ENCODE data around the gene CPVL.
"Not testable (repeated sequence)": the region's sequence is repeated elsewhere in the genome, so short reads cannot be mapped to it uniquely, and the experiment has no call there.

CPVL gene

DNA sequence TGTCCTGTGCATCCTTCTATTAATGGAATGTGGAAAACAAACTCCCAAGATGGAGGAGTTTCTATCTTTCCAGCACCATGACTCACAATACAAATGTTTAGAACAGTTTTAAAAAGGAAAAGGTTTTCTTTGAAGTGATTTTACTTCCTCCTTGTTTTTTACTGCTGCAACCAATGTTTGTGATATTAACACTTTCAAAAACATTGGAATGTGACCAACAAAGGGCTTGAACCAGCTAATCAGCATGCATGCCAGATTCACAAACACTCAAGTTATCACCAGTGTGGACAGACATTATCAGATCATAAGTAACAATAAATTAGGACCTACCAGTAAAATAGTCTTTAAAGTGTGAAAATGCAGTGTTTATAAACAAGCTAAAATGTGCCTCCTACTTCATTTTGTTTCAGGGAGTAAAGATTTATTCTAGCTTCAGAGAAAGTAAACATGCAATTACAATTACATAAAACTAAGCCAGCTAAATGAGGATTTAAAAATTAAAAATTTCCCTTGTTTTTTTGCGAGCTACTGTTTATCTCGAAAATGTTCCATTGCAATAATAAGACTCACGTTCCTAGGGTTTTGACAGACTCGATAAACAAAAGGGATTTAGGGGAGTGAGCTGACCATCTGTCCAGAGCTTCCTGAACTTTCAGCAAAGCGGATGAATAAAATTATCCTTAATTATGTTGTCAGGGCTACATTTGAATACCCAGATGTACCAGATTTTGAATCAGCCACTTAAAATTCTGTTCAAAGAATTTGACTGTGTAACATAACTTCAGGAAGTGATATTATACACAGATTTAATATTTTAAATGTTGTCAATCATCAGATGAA lies 29.8 kb downstream of the CPVL start:
- no peak for DNase-seq

DNA sequence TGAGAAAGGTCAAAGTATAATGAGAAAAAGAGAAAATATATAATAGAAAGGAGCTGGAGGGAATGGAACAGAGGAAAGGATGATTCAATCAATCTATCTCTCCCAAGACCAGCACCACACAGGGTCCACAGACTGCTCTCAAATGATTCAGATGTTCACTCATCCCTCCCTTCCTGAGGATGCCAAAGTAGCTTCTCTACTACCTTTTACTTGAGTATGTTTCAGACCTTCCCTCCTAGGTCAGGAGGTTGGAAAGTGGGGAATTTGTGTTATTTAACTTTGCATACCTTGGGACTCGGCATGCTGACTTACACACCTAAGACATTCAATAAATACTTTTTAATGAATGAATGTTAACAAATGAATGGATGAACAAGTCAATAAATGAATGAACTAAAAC lies 30.6 kb downstream of the CPVL start:
- DNase-seq: no peak

GRCh38 chr7:29115130-29115687 lies 31.1 kb downstream of the CPVL start:
- no peak for DNase-seq

DNA sequence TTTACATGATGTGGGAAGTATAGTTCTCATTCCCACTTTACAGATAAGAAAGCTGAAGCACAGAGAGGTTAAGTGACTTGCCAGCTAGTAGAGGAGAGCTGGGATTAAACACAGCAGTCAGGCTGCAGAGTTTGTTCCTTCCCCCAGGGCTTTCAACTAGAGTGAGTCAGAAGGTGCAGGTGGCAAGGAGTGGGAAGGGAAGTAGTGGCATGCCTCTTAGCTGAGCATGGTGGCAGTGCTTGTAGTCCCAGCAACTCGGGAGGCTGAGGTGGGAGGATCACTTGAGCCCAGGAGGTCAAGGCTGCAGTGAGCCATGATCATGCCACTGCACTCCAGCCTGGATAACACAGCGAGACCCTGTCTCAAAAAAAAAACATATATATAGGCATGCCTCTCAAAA lies 32.1 kb downstream of the CPVL start:
- not testable (repeated sequence) for DNase-seq

DNA sequence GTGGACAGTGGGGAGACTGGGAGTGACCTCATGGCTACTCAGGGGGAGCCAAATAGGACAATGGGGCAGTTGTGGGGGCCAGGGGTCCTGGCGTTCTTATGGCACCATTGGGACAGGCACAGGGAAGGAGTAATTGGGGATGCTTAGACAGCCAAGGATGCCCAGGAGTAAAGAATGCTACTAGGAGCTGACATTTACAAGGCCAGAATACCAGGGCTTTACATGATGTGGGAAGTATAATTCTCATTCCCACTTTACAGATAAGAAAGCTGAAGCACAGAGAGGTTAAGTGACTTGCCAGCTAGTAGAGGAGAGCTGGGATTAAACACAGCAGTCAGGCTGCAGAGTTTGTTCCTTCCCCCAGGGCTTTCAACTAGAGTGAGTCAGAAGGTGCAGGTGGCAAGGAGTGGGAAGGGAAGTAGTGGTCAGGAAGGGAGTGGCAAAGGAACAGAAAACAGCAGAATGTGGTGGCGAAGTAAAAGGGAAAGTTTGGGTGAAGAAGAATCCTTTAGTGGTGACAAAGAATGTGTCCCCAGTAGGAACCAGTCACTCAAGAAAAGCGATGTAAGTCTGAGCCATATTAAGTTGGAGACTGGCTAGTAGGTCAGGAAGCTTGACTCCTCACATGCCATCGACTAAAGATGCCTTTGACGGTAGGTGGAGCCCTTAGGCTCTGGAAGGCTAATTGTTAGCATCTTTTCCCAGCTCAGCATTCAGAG lies 32.8 kb downstream of the CPVL start:
- DNase-seq: no peak

DNA sequence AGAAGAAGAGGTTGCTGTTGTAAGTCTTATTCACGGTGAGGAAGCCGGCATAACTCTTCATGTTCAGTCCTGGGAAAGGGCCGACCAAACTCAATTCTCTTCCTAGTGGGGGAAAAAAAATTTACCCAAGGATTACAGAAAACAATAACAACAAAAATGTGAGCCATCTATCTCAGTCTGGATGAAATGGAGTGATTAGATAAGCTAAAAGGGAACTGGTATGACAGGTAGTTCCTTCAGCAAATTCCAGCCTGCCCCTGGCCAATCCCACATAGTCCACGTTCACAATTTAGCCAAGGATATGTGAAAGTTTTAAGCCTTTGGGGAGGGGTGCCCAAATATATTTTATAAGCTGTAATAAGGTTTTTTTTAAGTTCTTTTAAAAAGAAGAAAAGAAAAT lies 33.6 kb downstream of the CPVL start:
- DNase-seq: no peak

DNA sequence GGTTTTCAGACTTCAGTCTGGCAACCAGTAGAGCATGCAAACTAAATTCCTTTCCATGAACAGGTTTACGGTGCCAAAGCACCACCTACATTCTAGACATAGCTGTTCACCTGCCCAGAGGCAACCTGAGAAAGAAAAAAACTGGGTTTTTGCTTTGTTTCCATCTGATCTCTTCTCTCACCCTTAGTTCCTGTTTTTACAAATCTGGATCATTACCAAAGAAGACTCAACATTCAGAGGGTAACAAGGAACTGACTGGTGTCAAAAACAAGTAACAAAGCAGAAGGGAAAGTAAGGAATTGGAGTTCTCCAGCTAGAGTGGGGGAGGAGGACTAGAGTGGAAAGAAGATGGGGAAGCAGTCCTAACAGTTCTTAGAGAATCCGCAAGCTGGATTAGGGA lies 36.4 kb downstream of the CPVL start:
- no peak for DNase-seq

- no peak for DNase-seq
Measured at GRCh38 chr7:29109358-29109757, 37.0 kb downstream of the CPVL start.

GRCh38 chr7:29107056-29107455 lies 39.3 kb downstream of the CPVL start:
- DNase-seq: no peak

DNA sequence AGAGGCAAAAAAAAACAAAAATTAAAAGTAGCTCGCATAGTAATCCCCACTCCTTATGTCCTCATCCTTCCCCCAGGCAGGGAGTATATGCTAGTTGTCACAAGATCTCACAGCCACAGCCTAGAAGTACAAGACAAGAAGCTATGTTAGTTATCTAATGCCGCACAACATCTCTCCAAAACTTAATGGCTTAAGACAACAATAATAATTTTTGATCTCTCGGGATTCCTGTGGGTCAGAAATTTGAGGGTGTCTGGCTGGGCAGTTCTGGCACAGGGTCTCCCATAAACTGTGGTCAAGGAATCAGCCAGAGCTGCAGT lies 39.7 kb downstream of the CPVL start:
- DNase-seq: no peak

GRCh38 chr7:29105752-29106668 lies 40.3 kb downstream of the CPVL start:
- no peak for DNase-seq

DNA sequence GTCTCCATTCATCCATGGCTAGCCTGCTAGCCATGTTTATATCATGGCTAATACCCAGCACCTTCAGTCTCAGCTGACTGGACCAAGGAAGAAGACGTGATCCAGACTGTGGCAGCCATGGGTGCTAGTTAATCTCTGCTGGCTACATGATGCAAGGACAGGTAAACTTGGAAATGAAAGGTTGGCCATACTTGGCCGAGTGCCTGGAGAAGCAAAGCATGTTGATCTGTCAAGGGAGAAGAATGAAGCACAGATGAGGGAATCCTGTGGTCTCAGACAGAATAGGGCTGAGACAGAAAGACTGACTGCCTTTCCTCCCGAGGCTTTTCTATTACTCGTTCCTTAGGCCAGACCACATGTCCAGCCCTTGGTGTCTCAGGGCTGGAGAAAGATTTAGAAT lies 41.1 kb downstream of the CPVL start:
- DNase-seq: no peak

- DNase-seq: no peak
Measured at GRCh38 chr7:29102558-29103151, 43.7 kb downstream of the CPVL start.

DNA sequence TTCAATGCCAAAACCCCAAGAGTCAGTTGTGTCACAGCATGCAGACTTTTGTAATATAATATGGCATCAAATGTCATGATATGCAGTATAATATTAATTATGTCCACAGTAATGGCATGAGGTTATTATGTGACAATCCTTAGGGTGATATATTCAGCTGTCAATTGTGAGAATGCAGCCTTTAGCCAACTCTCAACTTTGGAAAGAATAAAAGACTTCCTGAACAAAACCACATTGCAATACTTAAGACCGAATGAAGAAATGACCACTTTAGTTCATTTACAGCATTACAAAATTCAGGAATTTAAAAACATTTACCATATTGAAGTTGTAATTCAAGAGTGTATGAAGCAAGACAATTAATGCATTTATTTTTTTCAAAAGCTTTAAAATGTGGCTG lies 45.4 kb downstream of the CPVL start:
- DNase-seq: no peak

DNA sequence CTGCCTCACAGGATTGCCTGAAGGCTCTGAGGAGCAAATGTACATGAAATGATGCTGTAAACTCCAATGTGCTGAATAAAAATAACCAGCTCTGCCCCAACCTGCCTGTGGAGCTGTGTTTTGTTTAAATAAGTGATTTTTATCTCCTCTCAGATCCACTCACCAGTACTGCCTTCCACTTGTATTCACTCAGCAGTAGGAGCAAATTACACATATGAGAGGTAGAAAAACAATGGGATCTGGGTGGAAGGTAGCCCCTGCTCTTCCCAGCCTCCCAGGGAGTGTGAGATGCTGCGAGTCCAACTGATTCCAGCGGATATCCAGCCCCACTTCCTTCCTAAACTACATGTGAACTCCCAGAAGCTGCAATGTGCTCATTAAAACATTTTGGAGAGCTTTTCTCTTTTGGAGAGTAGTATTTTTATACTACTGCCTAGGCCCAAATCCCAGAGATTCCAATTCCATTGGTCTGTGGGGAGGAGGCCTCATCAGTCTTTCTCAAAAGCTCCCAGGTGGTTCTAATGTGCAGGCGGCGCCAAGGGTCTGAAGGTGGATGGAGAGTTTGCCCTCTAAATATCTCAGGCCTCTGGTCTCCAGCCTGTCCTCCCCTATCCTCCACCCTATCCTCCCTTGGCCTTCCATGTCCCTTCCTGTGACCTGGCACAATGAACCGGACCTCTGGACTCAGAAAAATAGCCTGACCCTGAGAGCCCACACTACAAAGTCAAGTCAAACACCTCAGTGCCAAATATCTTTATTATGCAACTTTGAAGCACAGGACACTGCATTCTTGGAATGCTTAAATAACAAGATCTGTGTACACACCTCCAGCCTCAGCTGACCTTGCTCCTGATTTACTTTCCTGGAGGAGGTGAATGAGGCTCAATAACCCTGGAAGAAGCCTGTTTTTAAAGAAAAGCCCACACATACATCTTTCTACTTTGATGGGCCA lies 46.2 kb downstream of the CPVL start:
- DNase-seq: no peak

DNA sequence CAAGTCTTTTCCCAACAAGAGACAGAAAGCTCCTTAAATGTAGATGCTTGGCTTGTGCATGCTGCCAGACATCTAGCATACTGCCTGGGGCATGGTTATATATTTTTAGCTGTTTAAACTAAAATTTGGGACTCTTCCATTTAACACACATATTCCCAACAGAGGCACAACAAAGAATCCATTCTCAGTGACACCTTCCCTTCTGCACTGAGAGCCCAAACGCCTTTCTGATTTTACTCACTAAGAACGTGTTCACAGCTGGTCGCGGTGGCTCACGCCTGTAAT lies 49.9 kb downstream of the CPVL start:
- DNase-seq: no peak

- no peak for DNase-seq
Measured at GRCh38 chr7:29095631-29096445, 50.5 kb downstream of the CPVL start.

DNA sequence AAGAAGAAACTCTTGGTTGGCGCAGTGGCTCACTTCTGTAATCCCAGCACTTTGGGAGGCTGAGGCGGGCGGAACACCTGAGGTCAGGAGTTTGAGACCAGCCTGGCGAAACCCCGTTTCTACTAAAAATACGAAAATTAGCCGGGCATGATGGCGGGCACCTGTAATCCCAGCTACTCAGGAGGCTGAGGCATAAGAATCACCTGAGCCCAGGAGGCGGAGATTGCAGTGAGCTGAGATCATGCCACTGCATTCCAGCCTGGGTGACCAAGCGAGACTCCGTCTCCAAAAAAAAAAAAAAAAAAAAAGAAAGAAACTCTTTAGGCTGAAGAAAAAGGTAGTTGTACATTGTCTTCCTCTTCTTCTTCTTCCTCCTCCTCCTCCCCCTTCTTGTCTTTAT lies 53.2 kb downstream of the CPVL start:
- not testable (repeated sequence) for DNase-seq

DNA sequence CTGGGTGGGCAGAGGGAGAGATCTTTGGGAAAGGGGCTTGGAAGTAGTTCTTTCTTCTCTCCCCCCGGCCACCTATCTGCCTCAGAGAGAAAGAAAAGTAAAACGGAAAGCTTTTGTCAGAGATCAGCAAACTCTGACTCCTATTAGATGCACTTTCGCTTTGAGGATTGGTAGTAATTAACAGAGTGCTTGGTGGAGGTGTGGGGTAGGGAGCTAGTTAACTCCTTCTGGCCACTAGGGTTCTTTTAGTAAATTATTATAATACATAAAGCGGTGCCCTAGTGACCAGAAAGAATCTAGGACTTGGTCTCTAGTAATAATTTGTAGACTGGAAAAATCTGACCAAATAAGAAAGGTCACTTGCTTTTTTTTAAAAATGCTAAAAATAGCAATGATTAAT lies 54.6 kb downstream of the CPVL start:
- no peak for DNase-seq

DNA sequence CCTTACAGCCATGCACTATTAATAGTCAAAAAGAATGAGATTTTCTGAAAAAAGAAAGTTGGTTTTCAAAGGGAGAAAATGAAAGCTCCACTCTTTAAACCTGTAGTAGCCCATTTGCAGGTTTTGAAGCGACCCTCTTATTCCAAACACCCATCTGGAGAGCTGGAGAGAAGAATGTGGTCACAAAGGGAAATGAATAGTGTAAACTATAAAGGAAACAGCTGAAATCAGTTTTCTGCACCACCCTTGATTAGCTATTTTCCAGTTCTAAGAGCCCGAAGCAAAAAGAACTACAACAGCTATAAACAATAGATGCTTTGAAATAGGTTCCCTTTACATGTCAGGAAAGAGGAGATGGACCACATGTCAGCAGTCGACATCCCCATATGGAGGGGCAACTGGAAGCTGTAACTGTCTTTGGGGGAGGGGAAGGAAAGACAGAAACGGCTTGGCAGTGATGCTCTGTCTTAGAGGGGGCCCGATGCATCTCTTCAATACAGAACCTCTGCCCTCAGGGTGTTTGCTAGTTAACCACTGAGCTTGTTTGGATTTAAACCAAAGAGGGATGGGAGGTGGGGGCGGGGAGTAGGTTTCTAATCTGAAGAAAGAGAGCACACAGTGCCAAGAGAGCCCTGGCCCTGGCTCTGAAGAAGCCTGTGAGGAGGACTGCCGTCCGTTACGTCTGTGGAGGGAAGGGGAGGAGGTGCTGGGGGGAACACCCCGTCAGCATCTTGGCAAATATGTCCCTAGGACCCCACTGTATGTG lies 55.3 kb downstream of the CPVL start:
- DNase-seq: no peak

All from NCI-H187 treated with DMSO at 0.1 percent for 48 hours (cell line).